Stimulated activated CD8-positive, alpha-beta memory T cell treated with anti-CD3 and anti-CD28 coated beads, Interleukin-2, amount 100 ng/mL, for 48 hours (primary cell): ENCODE results near the gene NINL.
A peak's percentile ranks its signal among the peaks of the same experiment; 100 is the strongest.
"Not testable (repeated sequence)": the region's sequence is repeated elsewhere in the genome, so short reads cannot be mapped to it uniquely, and the experiment has no call there.

Experiments
- DNase-seq, 2 donors: peaks; one replicate each; pipeline ENCODE4 v3.0.0-alpha.2; 2020; ENCODE audit warnings: low read depth in 2 of 2

The NINL gene

DNA sequence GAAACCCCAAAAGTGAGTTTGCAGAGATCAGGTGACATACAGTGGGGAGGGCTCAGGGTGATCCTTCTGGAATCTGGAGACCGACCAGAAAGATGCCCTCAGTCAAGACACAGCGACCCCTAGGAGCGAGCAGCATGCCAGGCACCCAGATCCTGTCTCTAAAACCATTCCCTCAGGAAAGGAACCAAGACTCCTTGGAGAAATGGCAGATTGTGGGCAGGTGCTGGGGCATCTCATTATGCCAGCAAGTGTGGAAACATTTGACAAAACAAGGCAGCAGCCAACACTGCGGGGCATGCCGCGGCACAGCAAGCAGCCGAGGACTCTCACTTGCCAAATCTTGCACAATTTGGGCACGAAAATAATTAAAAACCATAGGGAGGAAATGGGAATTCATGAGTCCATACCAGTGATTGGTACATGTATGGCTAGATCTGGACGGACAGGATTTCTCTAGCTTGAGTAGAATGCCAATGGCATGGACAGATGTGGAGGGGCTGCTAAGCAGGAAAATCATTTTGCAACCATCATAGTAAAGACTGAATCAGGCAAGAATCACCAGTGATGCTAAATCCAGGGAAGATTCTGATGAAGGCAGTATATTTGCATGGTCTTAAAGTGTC, 101.0 kb downstream of the NINL start:
- DNase-seq: no peak

DNA sequence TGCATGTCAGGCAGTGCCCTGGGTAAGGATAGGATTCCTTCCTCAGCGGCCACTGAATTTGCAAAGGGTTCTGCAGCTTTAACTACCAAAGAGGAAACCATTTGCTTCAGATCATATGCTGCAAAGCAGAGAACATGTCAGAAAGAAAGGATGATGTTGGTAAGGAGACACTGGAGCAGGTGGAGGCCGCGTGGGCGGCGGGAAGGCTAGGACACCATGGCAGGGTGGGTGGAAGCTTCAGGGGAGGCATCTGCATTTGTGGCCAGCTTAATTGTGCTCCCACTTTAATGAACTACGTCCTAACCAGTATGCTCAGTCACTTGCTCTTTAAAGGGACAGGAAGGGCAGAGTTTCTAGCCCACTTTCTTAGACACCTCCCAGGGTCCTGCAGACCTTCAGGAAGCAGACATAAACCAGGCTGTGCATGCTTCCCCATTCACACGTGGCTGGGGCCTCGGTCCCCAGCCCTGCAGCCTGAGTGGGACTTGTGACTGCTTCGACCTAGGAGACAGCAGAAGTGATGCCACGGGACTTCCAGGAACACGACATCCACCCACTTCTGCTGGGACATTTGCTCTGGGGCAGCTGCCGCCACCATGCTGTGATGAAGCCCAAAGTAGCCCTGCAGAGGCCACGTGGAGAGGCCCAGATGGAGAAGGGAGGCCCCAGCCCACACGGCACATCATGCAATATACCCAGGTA, 101.7 kb downstream of the NINL start:
- no peak for DNase-seq

DNA sequence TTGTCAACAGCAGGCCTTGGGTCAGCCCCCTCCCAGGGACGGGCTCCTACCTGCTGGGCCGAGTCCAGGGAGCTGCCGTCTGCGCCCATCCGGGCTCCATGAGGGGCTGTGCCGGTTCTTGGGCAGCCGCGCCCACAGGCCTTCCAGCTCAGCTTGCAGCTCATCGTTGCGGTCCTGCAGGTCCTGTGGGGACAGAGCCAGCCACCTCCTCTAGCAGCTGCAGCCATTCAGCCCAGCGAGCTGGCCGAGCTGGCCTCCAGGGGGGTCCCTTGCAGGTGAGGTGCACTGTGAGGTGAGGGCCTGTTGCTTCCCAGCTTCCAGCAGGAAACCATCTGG, 103.4 kb downstream of the NINL start:
- no peak for DNase-seq

- no peak for DNase-seq
Observed at GRCh38 chr20:25481235-25481917, 104.0 kb downstream of the NINL start.

- DNase-seq: no peak
Observed at GRCh38 chr20:25480797-25481196, 104.5 kb downstream of the NINL start.

- DNase-seq: no peak
Observed at GRCh38 chr20:25480156-25480555, 105.2 kb downstream of the NINL start.

- no peak for DNase-seq
Observed at GRCh38 chr20:25479638-25480037, 105.7 kb downstream of the NINL start.

GRCh38 chr20:25478889-25479568, 106.3 kb downstream of the NINL start:
- DNase-seq: no peak

DNA sequence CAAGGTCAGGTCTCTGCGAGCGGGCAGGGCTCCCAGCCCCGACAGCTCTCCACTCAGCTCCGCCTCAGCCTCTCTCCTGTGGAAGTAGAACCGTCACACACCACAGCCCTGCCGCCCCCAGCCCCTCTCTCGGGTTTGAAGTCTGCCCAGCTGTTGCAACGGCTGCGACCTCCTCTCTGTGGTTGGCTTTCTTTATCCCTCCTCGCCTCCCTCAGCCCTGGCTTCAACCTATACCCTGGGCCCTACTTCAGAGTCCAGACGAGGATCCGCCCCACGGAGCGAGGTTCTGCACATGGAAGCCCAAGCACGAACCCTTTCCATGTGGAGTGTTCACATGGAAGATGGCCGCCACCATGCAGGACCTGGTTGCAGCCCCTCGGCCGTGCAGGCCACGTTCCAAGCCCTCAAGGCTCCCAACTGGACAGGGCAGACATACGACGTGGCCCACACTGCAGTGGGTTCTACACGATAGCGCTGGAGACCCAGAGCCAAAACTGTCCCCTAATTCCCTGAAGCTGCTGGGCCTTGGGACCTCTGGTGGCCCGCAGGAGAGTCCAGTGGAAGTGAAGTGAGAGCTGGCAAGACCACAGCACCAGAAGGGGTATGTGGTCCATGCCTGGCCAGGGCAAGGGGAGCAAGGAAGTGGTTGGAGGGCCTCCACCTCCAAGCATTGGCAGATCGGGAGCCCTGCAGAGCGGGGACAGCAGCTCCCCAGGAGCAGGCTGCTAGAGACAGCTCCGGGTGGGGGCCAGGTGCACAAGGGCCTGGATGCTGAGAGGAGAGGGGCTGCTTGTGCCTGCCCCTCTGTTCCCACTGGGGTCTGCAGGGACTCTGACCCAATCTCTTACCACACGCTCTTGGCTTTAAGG, 108.1 kb downstream of the NINL start:
- DNase-seq: no peak

- DNase-seq: no peak
Observed at GRCh38 chr20:25476106-25477013, 109.0 kb downstream of the NINL start.

- not testable (repeated sequence) for DNase-seq
Observed at GRCh38 chr20:25473297-25473696, 112.0 kb downstream of the NINL start.

DNA sequence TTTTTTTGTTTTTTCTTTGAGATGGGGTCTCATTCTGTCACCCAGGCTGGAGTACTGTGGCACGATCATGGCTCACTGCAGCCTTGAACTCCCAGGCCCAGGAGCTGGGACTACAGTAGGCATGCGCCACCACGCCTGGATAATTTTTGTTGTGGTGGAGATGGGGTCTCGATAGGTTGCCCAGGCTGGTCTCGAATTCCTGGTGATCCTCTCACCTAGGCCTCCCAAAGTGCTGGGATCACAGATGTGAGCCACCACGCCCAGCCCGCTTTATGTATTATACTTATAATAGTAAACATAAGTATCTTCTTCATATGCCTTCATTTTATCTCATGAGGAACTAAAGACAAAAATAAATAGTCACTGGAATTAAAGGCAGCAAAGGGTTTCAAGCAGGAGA, 114.3 kb downstream of the NINL start:
- no peak for DNase-seq

GRCh38 chr20:25470045-25470444, 115.3 kb downstream of the NINL start:
- peak; percentile 6 to 16 for DNase-seq

- no peak for DNase-seq
Observed at GRCh38 chr20:25469558-25469957, 115.8 kb downstream of the NINL start.

DNA sequence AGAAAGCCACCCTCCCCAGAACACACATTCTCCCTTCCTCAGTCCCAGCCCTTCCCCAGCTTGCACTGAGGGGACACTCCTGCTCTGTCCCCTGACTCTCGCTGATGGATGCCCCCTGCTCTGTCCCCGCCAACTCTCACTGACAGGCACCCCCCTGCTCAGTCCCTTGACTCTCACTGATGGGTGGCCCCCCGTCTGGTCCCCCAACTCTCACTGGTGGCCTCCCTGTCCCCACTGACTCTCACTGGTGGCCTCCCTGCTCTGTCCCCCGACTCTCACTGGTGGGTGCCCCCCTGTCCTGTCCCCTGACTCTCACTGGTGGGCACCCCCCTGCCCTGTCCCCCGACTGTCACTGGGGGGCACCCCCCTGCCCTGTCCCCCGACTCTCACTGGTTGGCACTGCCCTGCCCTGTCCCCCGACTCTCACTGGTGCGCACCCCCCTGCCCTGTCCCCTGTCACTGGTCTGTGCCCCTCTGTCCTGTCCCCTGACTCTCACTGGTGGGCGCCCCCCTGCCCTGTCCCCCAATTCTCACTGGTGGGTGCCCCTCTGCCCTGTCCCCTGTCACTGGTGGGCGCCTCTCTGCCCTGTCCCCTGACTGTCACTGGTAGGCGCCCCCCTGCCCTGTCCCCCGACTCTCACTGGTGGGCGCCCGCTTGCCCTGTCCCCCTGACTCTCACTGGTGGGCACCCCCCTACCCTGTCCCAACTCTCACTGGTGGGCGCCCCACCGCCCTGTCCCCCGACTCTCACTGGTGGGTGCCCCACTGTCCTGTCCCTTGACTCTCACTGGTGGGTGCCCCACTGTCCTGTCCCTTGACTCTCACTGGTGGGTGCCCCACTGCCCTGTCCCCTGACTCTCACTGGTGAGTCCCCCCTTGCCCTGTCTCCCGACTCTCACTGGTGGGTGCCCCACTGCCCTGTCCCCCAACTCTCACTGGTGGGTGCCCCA, 116.9 kb downstream of the NINL start:
- DNase-seq: no peak

GRCh38 chr20:25467441-25467840, 117.9 kb downstream of the NINL start:
- no peak for DNase-seq

DNA sequence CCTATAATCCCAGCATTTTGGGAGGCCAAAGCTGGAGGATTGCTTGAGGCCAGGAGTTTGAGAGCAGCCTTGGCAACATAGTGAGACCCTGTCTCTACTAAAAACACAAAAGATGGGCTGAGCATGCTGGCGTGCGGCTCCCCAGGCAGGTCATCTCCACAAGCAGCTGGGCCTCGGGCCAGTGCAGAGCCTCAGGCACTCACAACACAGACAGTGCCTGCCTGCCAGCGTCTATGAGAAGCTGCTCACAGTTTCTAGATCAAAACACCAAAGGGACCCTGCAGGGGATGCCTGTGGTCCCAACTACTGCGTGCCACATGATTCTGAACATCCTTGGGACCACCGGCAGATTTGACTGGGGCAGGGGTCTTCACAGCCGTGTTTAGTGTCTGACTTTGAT, 118.5 kb downstream of the NINL start:
- DNase-seq: no peak

- DNase-seq: no peak
Observed at GRCh38 chr20:25465243-25466135, 119.8 kb downstream of the NINL start.
